Ovary (tissue), 3 donors: Measurements from ENCODE around the gene KRTAP10-8.

ENCODE experiments used
- CTCF ChIP-seq, 3 donors: fragments of 450-650 bp in 2 of 3; fragments of 200-600 bp in 1 of 3; IDR thresholded peaks; one replicate each; pipeline versions ENCODE4 v1.5.1 to v1.8.0; 2016 to 2022; ENCODE audit warnings: antibody characterized with exemption in 3 of 3, mild to moderate bottlenecking in 1 of 3
- POLR2A ChIP-seq: fragments of 450-650 bp; IDR thresholded peaks from one replicate; pipeline ENCODE4 v1.6.1; 2017; ENCODE audit warnings: antibody characterized with exemption, mild to moderate bottlenecking, moderate library complexity
- donor health status: DM: no; HTN: no; CAD: no.

GRCh38 chr21:44658541-44658910 is 46.6 kb downstream of the KRTAP10-8 start:
- TF ChIP-seq CTCF (IDR thresholded peaks at IDR 0.05) (no peak), POLR2A (no peak)
